ENCODE measurements around the gene PDZRN4.

Gene PDZRN4

GRCh38 chr12:41511247-41511646 is 323.1 kb downstream of the PDZRN4 start:
- peak in 1 of 2 experiments; percentile 35 for DNase-seq (ENCODE audit: low spot score in 2 of 2)
- H3K4me3 ChIP-seq = no peak overlapping the region
- in situ Hi-C loops (cut with MboI; ENCODE audit: low sequenced_read_pairs) = no loop called here
- H3K27me3 ChIP-seq (ENCODE audit: low read depth) = no peaks in the 10 kb centered on the region
- H3K4me1 ChIP-seq = peaks cover 15% of the 10 kb centered on the region
- no peaks in the 10 kb centered on the region for H3K36me3 ChIP-seq (replicated peaks)
- H3K9me3 ChIP-seq = no peaks in the 10 kb centered on the region

- H3K4me1 ChIP-seq = peaks cover 15% of the 10 kb centered on the region
- H3K27me3 ChIP-seq (ENCODE audit: low read depth) = no peaks in the 10 kb centered on the region
- H3K4me3 ChIP-seq = no peak overlapping the region
- no peaks in the 10 kb centered on the region for H3K36me3 ChIP-seq (replicated peaks)
- no peak for DNase-seq (ENCODE audit: low spot score in 2 of 2)
- H3K9me3 ChIP-seq = no peaks in the 10 kb centered on the region
- in situ Hi-C loops (cut with MboI; ENCODE audit: low sequenced_read_pairs) = no loop called here
Measured at GRCh38 chr12:41512497-41512896, 324.4 kb downstream of the PDZRN4 start.

- no peaks in the 10 kb centered on the region for H3K27me3 ChIP-seq (ENCODE audit: low read depth)
- in situ Hi-C loops (cut with MboI; ENCODE audit: low sequenced_read_pairs) = no loop called here
- H3K36me3 ChIP-seq (replicated peaks) = no peaks in the 10 kb centered on the region
- no peaks in the 10 kb centered on the region for H3K9me3 ChIP-seq
- no peak for DNase-seq (ENCODE audit: low spot score in 2 of 2)
- peaks cover 15% of the 10 kb centered on the region for H3K4me1 ChIP-seq
- H3K4me3 ChIP-seq = no peak overlapping the region
Measured at GRCh38 chr12:41514021-41514777, 326.1 kb downstream of the PDZRN4 start.

GRCh38 chr12:41514907-41515306 is 326.8 kb downstream of the PDZRN4 start:
- H3K4me3 ChIP-seq = no peak overlapping the region
- H3K27me3 ChIP-seq (ENCODE audit: low read depth) = no peaks in the 10 kb centered on the region
- peaks cover 11% of the 10 kb centered on the region for H3K4me1 ChIP-seq
- no peak for DNase-seq (ENCODE audit: low spot score in 2 of 2)
- H3K36me3 ChIP-seq (replicated peaks) = no peaks in the 10 kb centered on the region
- H3K9me3 ChIP-seq = no peaks in the 10 kb centered on the region
- in situ Hi-C loops (cut with MboI; ENCODE audit: low sequenced_read_pairs) = no loop called here

DNA sequence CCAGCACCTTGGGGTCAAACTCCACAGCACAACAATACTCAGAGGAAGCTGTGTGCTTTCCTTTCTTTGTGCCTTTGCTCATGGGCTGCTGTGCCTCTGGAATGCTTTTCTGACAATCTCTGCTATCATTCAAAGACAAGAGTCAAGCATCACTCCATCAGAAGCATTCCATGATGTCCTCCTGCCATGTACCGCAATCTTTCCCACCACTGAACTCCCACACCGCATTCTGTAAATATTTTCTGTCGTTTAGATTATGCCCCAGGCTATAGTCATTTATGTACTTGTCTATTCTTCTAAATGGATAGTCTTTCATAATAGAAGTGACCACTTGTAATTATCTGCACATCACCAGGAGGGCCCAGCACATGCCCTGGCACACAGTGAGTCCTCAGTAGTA is 327.8 kb downstream of the PDZRN4 start:
- no peaks in the 10 kb centered on the region for H3K9me3 ChIP-seq
- H3K27me3 ChIP-seq (ENCODE audit: low read depth) = no peaks in the 10 kb centered on the region
- H3K4me3 ChIP-seq = no peak overlapping the region
- H3K4me1 ChIP-seq = peaks cover 11% of the 10 kb centered on the region
- in situ Hi-C loops (cut with MboI; ENCODE audit: low sequenced_read_pairs) = no loop called here
- H3K36me3 ChIP-seq (replicated peaks) = no peaks in the 10 kb centered on the region
- no peak for DNase-seq (ENCODE audit: low spot score in 2 of 2)

- H3K4me3 ChIP-seq = no peak overlapping the region
- in situ Hi-C loops (cut with MboI; ENCODE audit: low sequenced_read_pairs) = no loop called here
- H3K27me3 ChIP-seq (ENCODE audit: low read depth) = no peaks in the 10 kb centered on the region
- no peaks in the 10 kb centered on the region for H3K9me3 ChIP-seq
- H3K36me3 ChIP-seq (replicated peaks) = no peaks in the 10 kb centered on the region
- H3K4me1 ChIP-seq = peaks cover 12% of the 10 kb centered on the region
- no peak for DNase-seq (ENCODE audit: low spot score in 2 of 2)
Measured at GRCh38 chr12:41520869-41521268, 332.7 kb downstream of the PDZRN4 start.

DNA sequence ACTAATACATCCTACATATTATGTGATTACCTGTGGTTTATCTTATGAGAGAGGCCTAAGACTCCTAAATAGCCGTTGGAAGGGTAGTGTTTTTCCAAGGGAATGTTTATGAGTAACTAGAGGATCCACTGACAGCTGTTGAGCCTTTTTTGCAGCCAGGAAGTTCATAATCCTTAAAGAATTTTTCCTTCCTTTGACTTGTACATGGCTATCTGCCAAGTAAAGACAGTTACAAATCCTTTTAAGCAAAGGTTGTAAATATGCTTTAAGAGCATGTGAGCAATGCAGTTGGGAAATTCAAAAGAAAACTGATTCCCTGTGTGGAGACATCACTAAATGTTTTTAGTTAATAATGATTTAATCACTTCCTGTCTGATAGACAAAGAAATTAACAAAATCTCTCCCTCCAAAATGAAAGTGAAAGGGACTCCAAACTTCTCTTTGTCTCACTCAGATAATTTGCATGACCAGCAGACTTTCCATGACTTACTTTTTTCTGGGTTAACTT is 333.8 kb downstream of the PDZRN4 start:
- DNase-seq (ENCODE audit: low spot score in 2 of 2) = peak; percentile 13 to 91
- H3K4me1 ChIP-seq = peaks cover 12% of the 10 kb centered on the region
- H3K4me3 ChIP-seq = no peak overlapping the region
- no peaks in the 10 kb centered on the region for H3K36me3 ChIP-seq (replicated peaks)
- no peaks in the 10 kb centered on the region for H3K9me3 ChIP-seq
- H3K27me3 ChIP-seq (ENCODE audit: low read depth) = no peaks in the 10 kb centered on the region
- in situ Hi-C loops (cut with MboI; ENCODE audit: low sequenced_read_pairs) = no loop called here

DNA sequence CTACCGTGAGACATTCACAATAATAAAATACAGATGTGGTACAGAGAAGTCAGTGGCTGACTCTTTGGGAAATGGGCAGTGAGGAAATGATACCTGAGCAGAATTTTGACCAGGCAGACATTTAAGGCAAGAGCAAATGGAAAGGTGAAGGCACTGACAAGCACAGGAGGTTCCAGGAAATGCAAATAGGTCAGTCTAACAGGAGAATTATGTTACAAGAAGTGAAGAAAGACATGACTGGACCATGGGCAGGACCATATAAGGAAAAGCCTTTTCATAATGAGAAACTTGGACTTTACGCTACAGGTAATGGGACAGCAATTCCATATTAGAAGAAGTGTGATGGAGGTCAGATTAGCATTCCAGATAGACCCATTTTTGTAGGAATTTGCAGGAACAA is 338.9 kb downstream of the PDZRN4 start:
- Histone ChIP-seq H3K9me3 (no peaks in the 10 kb centered on the region), H3K27me3 (ENCODE audit: low read depth) (no peaks in the 10 kb centered on the region), H3K4me1 (peaks cover 5% of the 10 kb centered on the region), H3K36me3 (replicated peaks) (no peaks in the 10 kb centered on the region), H3K4me3 (no peak overlapping the region)
- DNase-seq (ENCODE audit: low spot score in 2 of 2) = no peak
- in situ Hi-C loops (cut with MboI; ENCODE audit: low sequenced_read_pairs) = no loop called here

DNA sequence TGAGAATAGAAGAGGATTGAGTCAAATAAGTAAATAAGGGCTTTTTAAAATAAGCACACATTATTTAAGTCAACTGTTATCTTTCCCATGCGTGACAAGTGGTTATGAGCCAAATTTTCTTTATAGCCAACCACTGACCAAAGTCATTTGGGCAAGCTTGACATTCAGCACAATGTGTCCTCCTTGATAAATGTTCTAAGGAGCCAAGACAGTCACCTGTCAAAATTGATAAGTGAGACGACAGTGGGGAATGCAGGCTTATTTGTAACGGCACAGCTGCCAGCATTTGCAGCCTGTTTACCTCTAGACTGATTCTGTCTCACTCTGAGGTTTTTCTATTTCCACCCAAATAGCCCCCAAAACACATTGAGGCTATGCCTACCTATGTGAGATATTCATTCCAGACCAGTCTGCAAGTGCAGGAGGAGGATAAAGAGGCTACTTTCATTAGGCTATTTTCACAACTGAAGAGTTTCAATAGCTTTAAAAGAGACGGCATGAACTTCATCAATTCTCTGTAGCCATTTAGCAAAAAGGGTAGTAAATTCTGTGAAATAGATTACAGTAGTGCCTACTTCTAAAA is 339.5 kb downstream of the PDZRN4 start:
- no peaks in the 10 kb centered on the region; the same call in 1 of the 2 replicates for H3K4me1 ChIP-seq
- H3K9me3 ChIP-seq = no peaks in the 10 kb centered on the region
- no peaks in the 10 kb centered on the region for H3K36me3 ChIP-seq (replicated peaks)
- in situ Hi-C loops (cut with MboI; ENCODE audit: low sequenced_read_pairs) = no loop called here
- no peak for DNase-seq (ENCODE audit: low spot score in 2 of 2)
- no peak overlapping the region for H3K4me3 ChIP-seq
- H3K27me3 ChIP-seq (ENCODE audit: low read depth) = no peaks in the 10 kb centered on the region

DNA sequence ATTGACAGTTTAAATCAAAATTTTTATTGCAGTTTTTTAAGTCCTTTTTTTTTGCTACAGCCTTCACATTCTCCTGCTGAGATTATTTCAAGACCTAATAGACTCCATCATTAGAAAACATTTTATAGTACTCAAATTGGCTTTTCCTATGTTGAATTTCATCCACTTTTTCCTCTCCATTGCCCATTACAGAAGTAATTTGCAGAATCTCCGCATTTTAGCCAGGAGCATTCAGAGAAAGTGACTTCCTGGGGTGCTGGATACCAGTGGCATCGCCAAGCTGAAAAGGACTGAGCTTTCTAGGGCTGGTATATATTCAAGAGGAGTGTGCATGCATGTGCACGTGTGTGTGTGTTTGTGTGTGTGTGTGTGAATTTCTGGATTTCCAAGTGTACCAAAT is 340.8 kb downstream of the PDZRN4 start:
- Histone ChIP-seq H3K9me3 (no peaks in the 10 kb centered on the region), H3K27me3 (ENCODE audit: low read depth) (no peaks in the 10 kb centered on the region), H3K4me1 (no peaks in the 10 kb centered on the region; the same call in 1 of the 2 replicates), H3K36me3 (replicated peaks) (no peaks in the 10 kb centered on the region), H3K4me3 (no peak overlapping the region)
- DNase-seq (ENCODE audit: low spot score in 2 of 2) = no peak
- in situ Hi-C loops (cut with MboI; ENCODE audit: low sequenced_read_pairs) = no loop called here

DNA sequence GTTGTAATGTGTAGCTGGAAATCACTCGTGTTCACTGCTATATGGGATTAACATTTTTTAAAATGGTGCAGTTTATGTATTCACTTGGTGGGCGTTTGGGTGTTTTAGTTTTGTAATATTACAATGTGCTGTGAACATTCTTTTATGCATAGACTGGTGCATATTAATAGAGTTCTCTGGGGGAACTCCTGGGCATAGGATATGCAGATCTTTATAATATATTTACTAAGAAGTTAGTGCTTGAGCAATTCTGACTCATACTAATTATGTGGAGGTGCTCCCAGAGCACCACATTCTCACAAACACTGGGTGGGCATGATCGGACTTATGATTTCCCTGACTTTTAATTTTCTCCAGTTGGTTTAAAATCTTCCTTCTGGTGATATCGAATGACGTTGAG is 342.3 kb downstream of the PDZRN4 start:
- no peaks in the 10 kb centered on the region for H3K9me3 ChIP-seq
- in situ Hi-C loops (cut with MboI; ENCODE audit: low sequenced_read_pairs) = no loop called here
- no peaks in the 10 kb centered on the region; the same call in 1 of the 2 replicates for H3K4me1 ChIP-seq
- H3K36me3 ChIP-seq (replicated peaks) = no peaks in the 10 kb centered on the region
- no peak for DNase-seq (ENCODE audit: low spot score in 2 of 2)
- H3K27me3 ChIP-seq (ENCODE audit: low read depth) = no peaks in the 10 kb centered on the region
- H3K4me3 ChIP-seq = no peak overlapping the region

GRCh38 chr12:41531147-41531829 is 343.2 kb downstream of the PDZRN4 start:
- no peak overlapping the region for H3K4me3 ChIP-seq
- H3K4me1 ChIP-seq = no peaks in the 10 kb centered on the region; the same call in 1 of the 2 replicates
- DNase-seq (ENCODE audit: low spot score in 2 of 2) = no peak
- H3K27me3 ChIP-seq (ENCODE audit: low read depth) = no peaks in the 10 kb centered on the region
- H3K36me3 ChIP-seq (replicated peaks) = no peaks in the 10 kb centered on the region
- no peaks in the 10 kb centered on the region for H3K9me3 ChIP-seq
- in situ Hi-C loops (cut with MboI; ENCODE audit: low sequenced_read_pairs) = no loop called here

GRCh38 chr12:41532072-41532471 is 344.0 kb downstream of the PDZRN4 start:
- H3K4me3 ChIP-seq = no peak overlapping the region
- H3K4me1 ChIP-seq = no peaks in the 10 kb centered on the region; the same call in 1 of the 2 replicates
- DNase-seq (ENCODE audit: low spot score in 2 of 2) = no peak
- in situ Hi-C loops (cut with MboI; ENCODE audit: low sequenced_read_pairs) = no loop called here
- no peaks in the 10 kb centered on the region for H3K27me3 ChIP-seq (ENCODE audit: low read depth)
- no peaks in the 10 kb centered on the region for H3K9me3 ChIP-seq
- H3K36me3 ChIP-seq (replicated peaks) = no peaks in the 10 kb centered on the region

Data from HAP-1 (cell line).